Jurkat, Clone E6-1 (cell line): ENCODE results near the gene CFAP97D1.
"Not testable (repeated sequence)": the region's sequence is repeated elsewhere in the genome, so short reads cannot be mapped to it uniquely, and the experiment has no call there.

Experiments
- DNase-seq: peaks from one replicate; pipeline ENCODE4 v3.0.0-alpha.2; 2011; ENCODE audit warnings: low read depth, low spot score
- H3K4me3 ChIP-seq: 2 replicates; pipeline ENCODE4 v1.5.1; 2011; ENCODE audit warnings: mild to moderate bottlenecking, low read length, control low read depth, moderate library complexity

The CFAP97D1 gene

GRCh38 chr17:43789482-43789881 is 9.2 kb downstream of the CFAP97D1 start:
- DNase-seq, result no peak
- no peak overlapping the region for H3K4me3 ChIP-seq

GRCh38 chr17:43790311-43790940 is 10.2 kb downstream of the CFAP97D1 start:
- no peak overlapping the region for H3K4me3 ChIP-seq
- no peak for DNase-seq

- DNase-seq, result peak; percentile 62
- no peak overlapping the region for H3K4me3 ChIP-seq
Observed at GRCh38 chr17:43791589-43791988, 11.4 kb downstream of the CFAP97D1 start.

- DNase-seq, result not testable (repeated sequence)
Observed at GRCh38 chr17:43792668-43793067, 12.4 kb downstream of the CFAP97D1 start.

GRCh38 chr17:43798024-43798423 is 17.8 kb downstream of the CFAP97D1 start:
- H3K4me3 ChIP-seq, result not testable (repeated sequence)

More at GRCh38 chr17:43792668-43793067, 12.4 kb downstream of the CFAP97D1 start:
- not testable (repeated sequence) for H3K4me3 ChIP-seq

GRCh38 chr17:43799047-43799446 is 18.8 kb downstream of the CFAP97D1 start:
- DNase-seq, result no peak
- H3K4me3 ChIP-seq, result no peak overlapping the region

More at GRCh38 chr17:43798024-43798423, 17.8 kb downstream of the CFAP97D1 start:
- not testable (repeated sequence) for DNase-seq

GRCh38 chr17:43800736-43801135 is 20.5 kb downstream of the CFAP97D1 start:
- no peak for DNase-seq
- H3K4me3 ChIP-seq, result no peak overlapping the region

- DNase-seq, result no peak
Observed at GRCh38 chr17:43801844-43802243, 21.6 kb downstream of the CFAP97D1 start.

GRCh38 chr17:43803758-43804157 is 23.5 kb downstream of the CFAP97D1 start:
- H3K4me3 ChIP-seq, result no peak overlapping the region
- DNase-seq, result no peak

More at GRCh38 chr17:43801844-43802243, 21.6 kb downstream of the CFAP97D1 start:
- no peak overlapping the region for H3K4me3 ChIP-seq

GRCh38 chr17:43805117-43805516 is 24.9 kb downstream of the CFAP97D1 start:
- DNase-seq, result no peak
- H3K4me3 ChIP-seq, result no peak overlapping the region

- no peak for DNase-seq
- H3K4me3 ChIP-seq, result no peak overlapping the region
Observed at GRCh38 chr17:43808076-43808475, 27.8 kb downstream of the CFAP97D1 start.

GRCh38 chr17:43809121-43809520 is 28.9 kb downstream of the CFAP97D1 start:
- H3K4me3 ChIP-seq, result no peak overlapping the region
- DNase-seq, result no peak

- DNase-seq, result no peak
- H3K4me3 ChIP-seq, result no peak overlapping the region
Observed at GRCh38 chr17:43810226-43810715, 30.0 kb downstream of the CFAP97D1 start.

- DNase-seq, result no peak
- H3K4me3 ChIP-seq, result no peak overlapping the region
Observed at GRCh38 chr17:43810823-43811222, 30.6 kb downstream of the CFAP97D1 start.

- no peak for DNase-seq
- H3K4me3 ChIP-seq, result no peak overlapping the region
Observed at GRCh38 chr17:43812396-43813265, 32.4 kb downstream of the CFAP97D1 start.

GRCh38 chr17:43813386-43813785 is 33.2 kb downstream of the CFAP97D1 start:
- no peak for DNase-seq
- H3K4me3 ChIP-seq, result no peak overlapping the region

GRCh38 chr17:43814026-43814425 is 33.8 kb downstream of the CFAP97D1 start:
- no peak for DNase-seq
- no peak overlapping the region for H3K4me3 ChIP-seq

- H3K4me3 ChIP-seq, result no peak overlapping the region
Observed at GRCh38 chr17:43814714-43815113, 34.5 kb downstream of the CFAP97D1 start.

GRCh38 chr17:43816336-43817320 is 36.4 kb downstream of the CFAP97D1 start:
- no peak overlapping the region for H3K4me3 ChIP-seq
- DNase-seq, result no peak

More at GRCh38 chr17:43814714-43815113, 34.5 kb downstream of the CFAP97D1 start:
- DNase-seq, result no peak
